HG02852 (cell line): ENCODE measurements around the gene TTF1.

Source experiments
- ATAC-seq: cut with Tn5 transposase; IDR thresholded peaks from one replicate; pipeline ENCODE4 v1.9.1; 2021; ENCODE audit warnings: mild to moderate bottlenecking, moderate library complexity; ENCODE audit not compliant: unreplicated experiment

The TTF1 gene

GRCh38 chr9:132406554-132407122 is at the start of gene TTF1:
Gene TTF1 (minus strand): TSS chr9:132406840. CDS start chr9:132402821, 4,019 bp downstream.
- peak; percentile 74 for ATAC-seq

DNA sequence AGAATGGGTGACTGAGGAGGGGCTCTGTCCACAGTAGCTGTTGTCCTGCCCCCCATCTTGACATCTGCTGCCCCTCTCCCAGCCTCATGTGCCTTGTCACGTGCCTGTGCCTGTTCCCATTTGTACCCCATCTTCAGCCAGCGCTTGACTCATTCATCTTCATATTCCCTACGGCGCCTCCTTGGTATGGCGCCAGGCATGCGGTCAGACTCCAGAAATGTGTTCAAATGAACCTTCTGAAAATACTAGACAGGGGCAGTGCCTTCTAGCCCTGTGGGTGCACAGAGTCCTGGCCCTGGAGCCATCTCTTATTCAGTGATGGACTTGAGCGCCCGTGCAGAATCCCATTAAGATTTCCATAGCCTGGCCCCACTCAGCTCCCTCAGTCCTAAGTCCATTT is 49.6 kb upstream of the TTF1 start:
- ATAC-seq, result no peak

DNA sequence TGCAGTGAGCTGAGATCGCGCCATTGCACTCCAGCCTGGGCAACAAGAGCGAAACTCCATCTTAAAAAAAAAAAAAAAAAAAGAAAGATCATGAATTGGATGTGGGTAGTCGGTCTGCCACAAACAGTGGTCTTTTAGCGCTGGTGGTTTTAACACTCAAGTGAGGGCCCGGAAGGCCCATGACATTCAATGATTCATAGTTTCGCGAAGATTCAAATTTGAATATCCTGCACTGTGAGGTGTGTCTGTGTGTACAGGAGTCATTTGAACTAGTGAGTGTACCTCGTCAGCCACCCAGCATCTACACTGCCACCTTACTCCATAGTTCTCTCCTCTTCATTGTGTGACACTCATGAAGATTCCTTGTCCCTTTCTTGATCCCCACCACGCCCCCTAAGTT is 44.6 kb upstream of the TTF1 start:
- no peak for ATAC-seq

DNA sequence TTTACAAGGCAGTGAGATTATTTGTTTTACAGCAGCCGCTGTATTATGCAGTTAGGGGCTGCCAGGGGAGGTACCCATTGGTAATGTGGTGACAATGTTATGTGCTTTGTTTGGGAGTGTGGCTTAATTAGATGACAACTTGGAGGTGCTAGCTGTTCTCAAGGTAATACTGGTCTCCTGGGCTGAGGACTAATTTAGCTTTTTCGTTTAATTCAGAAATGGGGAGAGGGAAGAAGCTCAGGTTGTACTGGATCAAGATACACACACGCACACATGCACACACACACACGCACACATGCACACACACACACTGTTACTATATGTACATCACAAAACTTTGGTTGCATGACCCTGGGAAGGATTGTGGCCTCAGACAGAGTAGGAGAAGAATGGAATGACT is 41.3 kb upstream of the TTF1 start:
- ATAC-seq, result no peak

GRCh38 chr9:132447346-132447745 is 40.7 kb upstream of the TTF1 start:
- no peak for ATAC-seq

DNA sequence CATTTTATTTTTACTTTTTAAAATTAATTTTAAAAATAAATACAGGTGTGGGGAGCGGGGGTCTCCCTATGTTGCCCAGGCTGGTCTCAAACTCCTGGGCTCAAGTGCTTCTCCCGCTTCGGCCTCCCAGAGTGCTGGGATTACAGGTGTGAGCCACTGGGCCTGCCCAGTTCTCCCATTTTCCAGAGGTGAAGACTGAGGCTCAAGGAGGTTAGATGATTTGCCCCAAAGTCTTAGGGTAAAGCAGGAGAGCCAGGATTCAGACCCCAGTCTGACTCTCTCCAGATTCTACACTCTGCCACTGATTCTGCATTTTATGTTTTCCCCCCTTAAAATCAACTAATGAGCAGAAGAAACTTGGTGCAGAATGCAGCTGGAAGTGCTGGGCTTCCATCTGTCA is 40.2 kb upstream of the TTF1 start:
- no peak for ATAC-seq

GRCh38 chr9:132443951-132444607 is 37.4 kb upstream of the TTF1 start:
- ATAC-seq, result no peak

- ATAC-seq, result no peak
Observed at GRCh38 chr9:132441404-132441803, 34.8 kb upstream of the TTF1 start.

DNA sequence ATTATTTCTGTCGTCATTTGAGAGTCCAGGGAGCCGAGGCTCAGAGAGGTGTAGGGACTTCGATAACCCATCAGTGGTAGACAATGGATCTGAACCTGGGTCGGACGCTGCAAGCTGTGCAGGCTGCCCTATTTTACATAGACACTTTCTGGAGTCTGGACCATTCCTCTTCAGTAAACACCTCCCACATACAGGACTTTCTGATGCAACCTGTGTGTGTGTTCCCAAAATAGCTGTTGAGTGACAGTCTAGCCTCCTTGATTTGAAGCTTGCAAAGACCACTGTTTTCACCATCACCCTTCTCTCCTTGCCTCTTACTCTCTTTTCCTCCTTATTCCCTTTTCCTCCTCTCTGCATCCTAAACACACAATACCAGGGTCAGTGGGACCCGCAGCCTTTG is 34.1 kb upstream of the TTF1 start:
- ATAC-seq, result no peak

DNA sequence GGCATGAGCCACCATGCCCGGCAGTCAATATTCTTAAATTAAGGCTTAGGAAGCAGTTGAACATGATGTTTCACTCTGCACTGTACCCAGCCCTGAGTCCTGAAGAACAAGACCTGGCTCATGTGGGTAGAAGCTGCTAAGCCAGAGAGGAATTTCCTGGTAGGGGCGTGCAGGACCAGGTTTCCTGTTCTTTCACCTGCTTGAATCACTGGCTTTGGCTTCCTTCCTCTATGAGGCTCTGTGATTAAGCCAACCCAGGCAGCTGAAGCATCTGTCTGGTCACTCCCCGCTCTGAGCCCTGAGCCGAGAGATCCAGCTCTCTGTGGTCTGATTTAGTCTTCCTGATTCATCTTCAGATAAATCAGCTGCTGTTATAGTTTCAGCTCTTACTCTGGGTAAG is 32.5 kb upstream of the TTF1 start:
- no peak for ATAC-seq

DNA sequence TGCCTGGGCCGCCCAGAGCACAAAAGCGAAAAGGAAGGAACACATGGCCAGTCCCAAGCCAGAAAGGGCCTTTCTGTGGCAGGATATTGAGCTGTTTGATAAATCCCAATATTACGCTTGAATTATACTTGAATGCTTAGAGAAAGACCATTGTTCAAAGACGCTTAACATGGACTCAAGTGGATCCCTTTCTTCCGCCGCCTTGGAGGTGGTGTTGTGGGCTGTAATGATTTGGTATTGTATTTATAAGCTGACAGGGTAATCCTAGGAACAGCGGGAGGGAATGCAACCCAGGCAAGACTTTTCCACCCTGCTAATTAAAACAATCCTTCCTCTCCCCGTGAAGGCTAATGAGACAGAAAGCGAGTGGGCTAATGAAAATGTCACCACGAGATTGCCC is 28.2 kb upstream of the TTF1 start:
- ATAC-seq, result no peak

DNA sequence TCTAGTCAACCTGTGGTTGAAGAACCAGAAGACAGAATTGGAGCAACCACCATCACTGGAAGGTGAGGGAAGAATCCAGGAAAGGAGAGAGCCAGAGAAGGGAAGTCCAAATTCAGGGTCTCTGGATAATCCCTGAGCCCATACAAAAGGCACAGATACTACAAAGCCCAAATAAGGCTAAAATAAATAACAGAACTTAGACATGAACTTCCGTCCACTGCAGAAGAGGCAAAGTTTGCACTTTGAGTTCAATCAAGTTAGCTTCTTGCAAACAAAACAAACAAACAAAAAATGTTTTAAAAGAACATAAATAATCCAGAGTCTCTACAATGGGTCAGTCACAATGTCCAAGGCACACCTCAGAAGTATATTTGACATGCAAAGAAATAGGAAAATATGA is 24.4 kb upstream of the TTF1 start:
- no peak for ATAC-seq

- ATAC-seq, result no peak
Observed at GRCh38 chr9:132426639-132427414, 20.2 kb upstream of the TTF1 start.

- ATAC-seq, result no peak
Observed at GRCh38 chr9:132425675-132426062, 19.0 kb upstream of the TTF1 start.

GRCh38 chr9:132424857-132425674 is 18.4 kb upstream of the TTF1 start:
- ATAC-seq, result no peak

DNA sequence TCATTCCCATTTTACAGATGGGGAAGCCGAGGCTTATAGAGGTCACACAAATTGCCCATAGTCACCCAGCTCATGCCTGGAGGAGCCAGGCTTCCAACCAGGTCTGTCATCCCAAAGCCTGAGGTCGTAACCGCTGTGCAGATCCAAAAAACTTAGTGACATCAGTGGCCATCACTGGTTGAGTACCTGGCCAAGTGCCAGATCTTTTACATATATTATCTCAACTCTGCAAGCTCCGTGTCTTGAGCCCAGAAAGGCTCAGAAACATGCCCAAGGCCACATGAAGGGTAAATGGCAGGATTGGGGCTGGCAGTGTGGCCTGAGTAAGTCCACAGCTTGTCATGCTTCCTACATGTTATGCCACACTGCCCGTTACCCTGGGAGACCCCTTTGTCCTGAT is 16.9 kb upstream of the TTF1 start:
- ATAC-seq, result no peak

DNA sequence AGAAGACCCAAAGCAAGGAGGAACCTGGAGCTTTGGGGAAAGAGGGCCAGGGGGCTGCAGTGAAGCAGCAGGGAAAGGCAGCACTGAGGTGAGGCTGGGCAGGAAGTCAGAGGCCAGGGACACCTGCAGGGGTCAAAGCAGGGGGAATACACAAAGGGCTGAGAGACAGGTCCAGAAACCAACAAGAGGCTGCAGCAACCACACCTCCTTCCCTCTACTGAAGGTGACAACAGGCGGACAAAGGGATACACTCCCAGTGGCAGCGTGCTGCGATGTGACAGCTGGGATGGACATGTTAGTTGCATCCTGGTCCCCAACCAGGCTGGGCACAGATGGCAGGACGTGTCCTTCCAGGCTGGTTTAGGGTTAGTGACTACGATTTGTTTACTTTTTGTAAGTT is 15.9 kb upstream of the TTF1 start:
- ATAC-seq, result no peak

DNA sequence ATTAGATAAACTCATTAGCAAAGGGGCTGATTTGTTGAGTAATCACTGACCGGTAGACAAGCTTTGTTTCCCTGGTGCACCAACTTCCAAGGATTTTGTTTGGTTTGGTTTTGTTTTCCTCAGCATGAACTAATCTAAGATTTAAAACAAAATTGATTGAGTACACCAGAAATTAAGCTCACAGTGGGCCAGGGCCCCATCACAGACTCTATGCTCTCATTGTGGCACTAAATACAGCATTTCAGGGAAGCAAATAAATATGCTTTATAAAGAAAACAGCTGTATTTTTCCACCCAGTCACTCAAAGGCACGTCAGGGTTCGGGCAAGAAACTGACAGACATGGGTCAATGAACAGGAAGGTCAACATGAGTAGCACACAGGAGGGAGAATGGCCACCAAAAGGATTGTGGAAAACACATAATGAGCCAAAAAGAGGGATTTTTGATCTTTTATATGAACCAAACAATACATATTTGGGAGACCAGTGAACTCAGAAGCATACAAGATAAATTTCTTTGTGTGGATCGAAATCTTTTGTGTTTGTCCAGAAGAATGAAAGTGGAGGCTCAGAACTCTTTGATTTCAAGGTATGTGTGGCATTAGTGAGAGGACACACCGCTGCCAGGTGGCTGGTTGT is 12.2 kb upstream of the TTF1 start:
- ATAC-seq, result no peak

- ATAC-seq, result no peak
Observed at GRCh38 chr9:132415181-132415580, 8.5 kb upstream of the TTF1 start.

GRCh38 chr9:132414731-132415130 is 8.1 kb upstream of the TTF1 start:
- no peak for ATAC-seq

GRCh38 chr9:132413926-132414325 is 7.3 kb upstream of the TTF1 start:
- ATAC-seq, result no peak
